MCF 10A (cell line): ENCODE data around the gene DCLK1. TPM values are rescaled to one million over a fixed set of nuclear protein-coding genes. Genes with fewer than 3 reads are reported as not detected.
A peak's percentile ranks its signal among the peaks of the same experiment; 100 is the strongest.

Experiments used
- BruUV-seq: library from RNA; stranded (reverse); fragments of 400-500 nt; replicated peaks from 2 replicates; lab custom pipeline; 2021; lab: Mats Ljungman, UMichigan
- CTCF ChIA-PET: fragments of 300-600 bp; sonication (Branson Sonifier 250); formaldehyde crosslinking; extraction: SDS; loops from one replicate; lab custom pipeline; 2021; ENCODE audit warnings: antibody characterized with exemption, inconsistent platforms; lab: Yijun Ruan, JAX
- POLR2A ChIA-PET: fragments of 300-600, 350-650 bp; sonication (Branson Sonifier 250); formaldehyde crosslinking; extraction: SDS; loops from one replicate; lab custom pipeline; 2020; ENCODE audit warnings: antibody characterized with exemption, inconsistent platforms; lab: Yijun Ruan, JAX
- DNase-seq: peaks from one replicate; pipeline ENCODE4 v3.0.0-alpha.2; 2018; ENCODE audit not compliant: unreplicated experiment
- H3K27ac Mint-ChIP-seq: one replicate; pipeline ENCODE4 v1.8.0; 2022; ENCODE audit warnings: mild to moderate bottlenecking, low read depth, mixed read lengths; ENCODE audit not compliant: unreplicated experiment
- H3K27me3 Mint-ChIP-seq: one replicate; pipeline ENCODE4 v1.8.0; 2022; ENCODE audit warnings: mixed read lengths; ENCODE audit not compliant: insufficient read depth, unreplicated experiment
- H3K36me3 Mint-ChIP-seq: one replicate; pipeline ENCODE4 v1.8.0; 2022; ENCODE audit warnings: mild to moderate bottlenecking, moderate library complexity, mixed read lengths; ENCODE audit not compliant: insufficient read depth, unreplicated experiment
- H3K4me1 Mint-ChIP-seq: one replicate; pipeline ENCODE4 v1.8.0; 2022; ENCODE audit warnings: mixed read lengths; ENCODE audit not compliant: insufficient read depth, unreplicated experiment
- H3K4me3 Mint-ChIP-seq: one replicate; pipeline ENCODE4 v1.8.0; 2022; ENCODE audit warnings: mild to moderate bottlenecking, moderate library complexity, mixed read lengths; ENCODE audit not compliant: unreplicated experiment
- H3K9me3 Mint-ChIP-seq: one replicate; pipeline ENCODE4 v1.8.0; 2022; ENCODE audit warnings: mixed read lengths; ENCODE audit not compliant: unreplicated experiment
- intact Hi-C: fragments of 100-400 bp; cut with micrococcal nuclease; formaldehyde crosslinking; loops from 2 replicates; pipeline ENCODE4 v1.14.1; 2022
- total RNA-seq: library from RNA; stranded (reverse); gene quantifications from 2 replicates; pipeline ENCODE4 v1.2.3, GENCODE V29; 2022
- TF ChIP-seq, protein P1 (sequence below): fragments of 200-600 bp; IDR thresholded peaks from one replicate; pipeline ENCODE4 v1.8.0; 2022; ENCODE audit warnings: antibody characterized with exemption, mild to moderate bottlenecking; ENCODE audit not compliant: unreplicated experiment

The DCLK1 gene
- total RNA-seq, 1 experiment from 2014 or later: 0.44 TPM

- no peaks in the 10 kb centered on the region for H3K9me3 Mint-ChIP-seq
- H3K27ac Mint-ChIP-seq: no peak overlapping the region
- TF ChIP-seq, protein P1, sequence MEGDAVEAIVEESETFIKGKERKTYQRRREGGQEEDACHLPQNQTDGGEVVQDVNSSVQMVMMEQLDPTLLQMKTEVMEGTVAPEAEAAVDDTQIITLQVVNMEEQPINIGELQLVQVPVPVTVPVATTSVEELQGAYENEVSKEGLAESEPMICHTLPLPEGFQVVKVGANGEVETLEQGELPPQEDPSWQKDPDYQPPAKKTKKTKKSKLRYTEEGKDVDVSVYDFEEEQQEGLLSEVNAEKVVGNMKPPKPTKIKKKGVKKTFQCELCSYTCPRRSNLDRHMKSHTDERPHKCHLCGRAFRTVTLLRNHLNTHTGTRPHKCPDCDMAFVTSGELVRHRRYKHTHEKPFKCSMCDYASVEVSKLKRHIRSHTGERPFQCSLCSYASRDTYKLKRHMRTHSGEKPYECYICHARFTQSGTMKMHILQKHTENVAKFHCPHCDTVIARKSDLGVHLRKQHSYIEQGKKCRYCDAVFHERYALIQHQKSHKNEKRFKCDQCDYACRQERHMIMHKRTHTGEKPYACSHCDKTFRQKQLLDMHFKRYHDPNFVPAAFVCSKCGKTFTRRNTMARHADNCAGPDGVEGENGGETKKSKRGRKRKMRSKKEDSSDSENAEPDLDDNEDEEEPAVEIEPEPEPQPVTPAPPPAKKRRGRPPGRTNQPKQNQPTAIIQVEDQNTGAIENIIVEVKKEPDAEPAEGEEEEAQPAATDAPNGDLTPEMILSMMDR: no peak
- no peaks in the 10 kb centered on the region for H3K36me3 Mint-ChIP-seq
- no peak overlapping the region for H3K4me3 Mint-ChIP-seq
- H3K4me1 Mint-ChIP-seq: no peaks in the 10 kb centered on the region
- BruUV-seq: no TSS peak
- no peaks in the 10 kb centered on the region for H3K27me3 Mint-ChIP-seq
- ChIA-PET POLR2A (interaction anchor here (0.7 kb wide), 1 partner anchor 85 kb away, joined by 3 read pairs; no protein-coding TSS in a partner anchor), CTCF (interaction anchor here (0.6 to 0.7 kb wide), 3 partner anchors 204 to 1823 kb away, joined by 3 to 4 read pairs (median 3); no protein-coding TSS in a partner anchor)
- DNase-seq: peak; percentile 25
- intact Hi-C loops: no loop called here
Observed at GRCh38 chr13:35747594-35747993, 383.6 kb downstream of the DCLK1 start.

GRCh38 chr13:35744566-35745178 is 386.5 kb downstream of the DCLK1 start:
- no peak for DNase-seq
- H3K27ac Mint-ChIP-seq: no peak overlapping the region
- no peaks in the 10 kb centered on the region for H3K9me3 Mint-ChIP-seq
- ChIA-PET CTCF (interaction anchor here (0.6 kb wide), 1 partner anchor 21 kb away, joined by 4 read pairs; no protein-coding TSS in a partner anchor), POLR2A (no interaction called here)
- no peak overlapping the region for H3K4me3 Mint-ChIP-seq
- peaks cover 6% of the 10 kb centered on the region for H3K36me3 Mint-ChIP-seq
- TF ChIP-seq, protein P1: no peak
- intact Hi-C loops: no loop called here
- H3K27me3 Mint-ChIP-seq: no peaks in the 10 kb centered on the region
- H3K4me1 Mint-ChIP-seq: no peaks in the 10 kb centered on the region
- no TSS peak for BruUV-seq

GRCh38 chr13:35744144-35744543 is 387.0 kb downstream of the DCLK1 start:
- no peaks in the 10 kb centered on the region for H3K4me1 Mint-ChIP-seq
- no peak for DNase-seq
- no TSS peak for BruUV-seq
- TF ChIP-seq, protein P1: no peak
- H3K27ac Mint-ChIP-seq: no peak overlapping the region
- intact Hi-C loops: no loop called here
- CTCF ChIA-PET: no interaction called here
- no peaks in the 10 kb centered on the region for H3K9me3 Mint-ChIP-seq
- H3K27me3 Mint-ChIP-seq: no peaks in the 10 kb centered on the region
- H3K4me3 Mint-ChIP-seq: no peak overlapping the region
- POLR2A ChIA-PET: no interaction called here
- H3K36me3 Mint-ChIP-seq: peaks cover 6% of the 10 kb centered on the region

- TF ChIP-seq, protein P1: no peak
- Mint-ChIP-seq H3K4me1 (no peaks in the 10 kb centered on the region), H3K27ac (no peak overlapping the region), H3K9me3 (no peaks in the 10 kb centered on the region), H3K4me3 (no peak overlapping the region), H3K27me3 (no peaks in the 10 kb centered on the region), H3K36me3 (peaks cover 6% of the 10 kb centered on the region)
- CTCF ChIA-PET: interaction anchor here (1.1 kb wide), 1 partner anchor 22 kb away, joined by 3 read pairs; no protein-coding TSS in a partner anchor
- no TSS peak for BruUV-seq
- DNase-seq: no peak
- intact Hi-C loops: no loop called here
- POLR2A ChIA-PET: interaction anchor here (1.1 kb wide), 1 partner anchor 14 kb away, joined by 4 read pairs; no protein-coding TSS in a partner anchor
Observed at GRCh38 chr13:35743165-35743564, 388.0 kb downstream of the DCLK1 start.
